PFSK-1 (cell line): Measurements from ENCODE around the gene NAA80.

ENCODE experiments used
- POLR2AphosphoS5 ChIP-seq: IDR thresholded peaks from 2 replicates; pipeline ENCODE4 v1.6.1; 2012; ENCODE audit warnings: low read depth, mild to moderate bottlenecking, control low read depth, low read length, moderate library complexity
- REST ChIP-seq, 2 experiments: IDR thresholded peaks; 2 replicates each; pipeline versions ENCODE4 v1.6.1 to v1.8.0; 2011 to 2012; ENCODE audit warnings: low read depth in 2 of 2, low read length in 2 of 2, control low read depth in 1 of 2, inconsistent platforms in 1 of 2, mild to moderate bottlenecking in 1 of 2, moderate library complexity in 1 of 2; ENCODE audit not compliant: insufficient read depth in 1 of 2
- SIN3A ChIP-seq: IDR thresholded peaks from 2 replicates; pipeline ENCODE4 v1.6.1; 2012; ENCODE audit warnings: mild to moderate bottlenecking, low read length, moderate library complexity, borderline replicate concordance; ENCODE audit not compliant: insufficient read depth
- TAF1 ChIP-seq: IDR thresholded peaks from 2 replicates; pipeline ENCODE4 v1.6.1; 2012; ENCODE audit warnings: low read length, control low read depth, borderline replicate concordance; ENCODE audit not compliant: insufficient read depth

GRCh38 chr3:50267280-50267913, 31.8 kb downstream of the NAA80 start:
- TF ChIP-seq POLR2AphosphoS5 = no peak
- TF ChIP-seq REST (IDR thresholded peaks at IDR 0.05; ENCODE audit: insufficient read depth in 1 of 2, low read depth in 2 of 2, low read length in 2 of 2) = no peak
- no peak for TF ChIP-seq TAF1
- no peak for TF ChIP-seq SIN3A
